Measurements from ENCODE around the gene MAPKAP1. TPM values are rescaled to one million over a fixed set of nuclear protein-coding genes. Genes with fewer than 3 reads are reported as not detected.

Gene MAPKAP1
- total and polyA plus RNA-seq, 9 of the 15 experiments (the other 6 are each of a cell fraction or from before 2014, with no cell fraction given), result 2.6 to 82.1 (median 61.1) TPM

DNA sequence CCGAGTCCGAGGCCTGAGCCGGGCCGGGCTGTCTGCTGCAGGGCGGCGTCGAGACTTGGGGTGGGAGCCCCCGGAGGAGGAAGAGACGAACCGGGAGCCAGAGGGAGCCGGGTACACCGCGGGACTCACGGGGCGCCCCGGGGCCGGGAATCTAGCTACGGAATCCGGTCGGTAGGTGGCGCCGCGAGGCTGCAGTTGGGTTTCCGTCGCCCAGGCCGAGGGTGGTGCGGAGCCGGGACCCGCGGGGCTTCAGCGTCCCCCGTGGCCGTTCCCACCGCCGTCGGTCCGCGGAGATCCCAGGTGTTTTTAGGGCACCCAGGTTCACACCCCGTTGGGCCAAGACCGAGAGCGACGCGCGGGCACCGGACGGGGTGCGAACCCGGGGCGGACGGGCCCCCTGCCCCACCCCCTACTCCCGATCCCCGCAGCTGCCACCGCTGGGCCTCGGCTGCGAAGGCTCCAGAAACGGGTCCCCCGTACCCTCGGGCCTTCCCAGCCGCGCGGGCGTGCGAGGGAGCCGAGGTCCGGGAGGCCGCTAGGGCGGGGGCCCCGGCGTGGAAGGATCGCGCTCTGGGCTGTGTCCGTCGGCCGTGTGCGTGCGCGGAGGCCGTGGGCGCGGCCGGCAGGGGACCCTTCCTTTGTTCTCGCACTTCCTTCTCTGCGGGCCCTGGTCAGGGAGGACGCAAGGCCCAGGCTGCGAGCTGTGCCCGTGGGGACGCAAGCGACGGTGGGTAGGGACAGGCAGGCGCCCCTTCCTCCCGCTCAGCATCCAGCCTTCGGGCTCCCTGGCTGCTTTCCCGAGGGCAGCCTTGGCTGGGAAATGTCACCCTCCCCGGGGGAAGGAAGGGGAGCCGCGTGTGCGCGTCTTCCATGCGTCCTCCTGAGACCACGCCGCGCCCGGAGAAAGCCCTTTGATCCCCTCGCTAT is 298.8 kb downstream of the MAPKAP1 start (continued):
- TF ChIP-seq, protein P1, sequence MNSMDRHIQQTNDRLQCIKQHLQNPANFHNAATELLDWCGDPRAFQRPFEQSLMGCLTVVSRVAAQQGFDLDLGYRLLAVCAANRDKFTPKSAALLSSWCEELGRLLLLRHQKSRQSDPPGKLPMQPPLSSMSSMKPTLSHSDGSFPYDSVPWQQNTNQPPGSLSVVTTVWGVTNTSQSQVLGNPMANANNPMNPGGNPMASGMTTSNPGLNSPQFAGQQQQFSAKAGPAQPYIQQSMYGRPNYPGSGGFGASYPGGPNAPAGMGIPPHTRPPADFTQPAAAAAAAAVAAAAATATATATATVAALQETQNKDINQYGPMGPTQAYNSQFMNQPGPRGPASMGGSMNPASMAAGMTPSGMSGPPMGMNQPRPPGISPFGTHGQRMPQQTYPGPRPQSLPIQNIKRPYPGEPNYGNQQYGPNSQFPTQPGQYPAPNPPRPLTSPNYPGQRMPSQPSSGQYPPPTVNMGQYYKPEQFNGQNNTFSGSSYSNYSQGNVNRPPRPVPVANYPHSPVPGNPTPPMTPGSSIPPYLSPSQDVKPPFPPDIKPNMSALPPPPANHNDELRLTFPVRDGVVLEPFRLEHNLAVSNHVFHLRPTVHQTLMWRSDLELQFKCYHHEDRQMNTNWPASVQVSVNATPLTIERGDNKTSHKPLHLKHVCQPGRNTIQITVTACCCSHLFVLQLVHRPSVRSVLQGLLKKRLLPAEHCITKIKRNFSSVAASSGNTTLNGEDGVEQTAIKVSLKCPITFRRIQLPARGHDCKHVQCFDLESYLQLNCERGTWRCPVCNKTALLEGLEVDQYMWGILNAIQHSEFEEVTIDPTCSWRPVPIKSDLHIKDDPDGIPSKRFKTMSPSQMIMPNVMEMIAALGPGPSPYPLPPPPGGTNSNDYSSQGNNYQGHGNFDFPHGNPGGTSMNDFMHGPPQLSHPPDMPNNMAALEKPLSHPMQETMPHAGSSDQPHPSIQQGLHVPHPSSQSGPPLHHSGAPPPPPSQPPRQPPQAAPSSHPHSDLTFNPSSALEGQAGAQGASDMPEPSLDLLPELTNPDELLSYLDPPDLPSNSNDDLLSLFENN (IDR thresholded peaks at IDR 0.05; ENCODE audit: low read depth in 2 of 2, low read length in 2 of 2), result no peak
- TF ChIP-seq, protein P2, sequence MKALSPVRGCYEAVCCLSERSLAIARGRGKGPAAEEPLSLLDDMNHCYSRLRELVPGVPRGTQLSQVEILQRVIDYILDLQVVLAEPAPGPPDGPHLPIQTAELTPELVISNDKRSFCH (CRISPR knock-in tag; IDR thresholded peaks at IDR 0.05), result no peak
- TF ChIP-seq, protein P2 (tag; IDR thresholded peaks at IDR 0.05), result no peak
- TF ChIP-seq, protein P3, sequence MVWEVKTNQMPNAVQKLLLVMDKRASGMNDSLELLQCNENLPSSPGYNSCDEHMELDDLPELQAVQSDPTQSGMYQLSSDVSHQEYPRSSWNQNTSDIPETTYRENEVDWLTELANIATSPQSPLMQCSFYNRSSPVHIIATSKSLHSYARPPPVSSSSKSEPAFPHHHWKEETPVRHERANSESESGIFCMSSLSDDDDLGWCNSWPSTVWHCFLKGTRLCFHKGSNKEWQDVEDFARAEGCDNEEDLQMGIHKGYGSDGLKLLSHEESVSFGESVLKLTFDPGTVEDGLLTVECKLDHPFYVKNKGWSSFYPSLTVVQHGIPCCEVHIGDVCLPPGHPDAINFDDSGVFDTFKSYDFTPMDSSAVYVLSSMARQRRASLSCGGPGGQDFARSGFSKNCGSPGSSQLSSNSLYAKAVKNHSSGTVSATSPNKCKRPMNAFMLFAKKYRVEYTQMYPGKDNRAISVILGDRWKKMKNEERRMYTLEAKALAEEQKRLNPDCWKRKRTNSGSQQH (CRISPR knock-in tag; IDR thresholded peaks at IDR 0.05), result no peak
- TF ChIP-seq, protein P4, sequence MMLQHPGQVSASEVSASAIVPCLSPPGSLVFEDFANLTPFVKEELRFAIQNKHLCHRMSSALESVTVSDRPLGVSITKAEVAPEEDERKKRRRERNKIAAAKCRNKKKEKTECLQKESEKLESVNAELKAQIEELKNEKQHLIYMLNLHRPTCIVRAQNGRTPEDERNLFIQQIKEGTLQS (IDR thresholded peaks at IDR 0.05), result no peak
- TF ChIP-seq, protein P4 (CRISPR knock-in tag; conservative IDR thresholded peaks at IDR 0.05), result no peak
- no peak for TF ChIP-seq PRMT5 (CRISPR knock-in tag; IDR thresholded peaks at IDR 0.05)
- TF ChIP-seq RBM15 (IDR thresholded peaks at IDR 0.05; ENCODE audit: insufficient read depth, low read length), result no peak
- TF ChIP-seq SIX5 (IDR thresholded peaks at IDR 0.05; ENCODE audit: borderline replicate concordance in 1 of 2, insufficient read depth in 1 of 2, low read depth in 1 of 2, low read length in 2 of 2), result no peak
- TF ChIP-seq, protein P5, sequence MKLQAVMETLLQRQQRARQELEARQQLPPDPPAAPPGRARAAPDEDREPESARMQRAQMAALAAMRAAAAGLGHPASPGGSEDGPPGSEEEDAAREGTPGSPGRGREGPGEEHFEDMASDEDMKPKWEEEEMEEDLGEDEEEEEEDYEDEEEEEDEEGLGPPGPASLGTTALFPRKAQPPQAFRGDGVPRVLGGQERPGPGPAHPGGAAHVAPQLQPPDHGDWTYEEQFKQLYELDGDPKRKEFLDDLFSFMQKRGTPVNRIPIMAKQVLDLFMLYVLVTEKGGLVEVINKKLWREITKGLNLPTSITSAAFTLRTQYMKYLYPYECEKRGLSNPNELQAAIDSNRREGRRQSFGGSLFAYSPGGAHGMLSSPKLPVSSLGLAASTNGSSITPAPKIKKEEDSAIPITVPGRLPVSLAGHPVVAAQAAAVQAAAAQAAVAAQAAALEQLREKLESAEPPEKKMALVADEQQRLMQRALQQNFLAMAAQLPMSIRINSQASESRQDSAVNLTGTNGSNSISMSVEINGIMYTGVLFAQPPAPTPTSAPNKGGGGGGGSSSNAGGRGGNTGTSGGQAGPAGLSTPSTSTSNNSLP (IDR thresholded peaks at IDR 0.05; ENCODE audit: borderline replicate concordance, low read depth, low read length), result no peak
- TF ChIP-seq MAFF (IDR thresholded peaks at IDR 0.05; ENCODE audit: low read length), result no peak
- no peak for TF ChIP-seq ZNF24 (IDR thresholded peaks at IDR 0.05)
- no peak for TF ChIP-seq ZBTB17 (CRISPR knock-in tag; IDR thresholded peaks at IDR 0.05)
- TF ChIP-seq SMARCA4 (IDR thresholded peaks at IDR 0.05), result no peak

All from K562 (cell line).